A673 (cell line): ENCODE results near the gene FOXP2. TPM values are rescaled to one million over a fixed set of nuclear protein-coding genes. Genes with fewer than 3 reads are reported as not detected.
"Not testable (repeated sequence)": the region's sequence is repeated elsewhere in the genome, so short reads cannot be mapped to it uniquely, and the experiment has no call there.

ENCODE experiments used
- BruUV-seq: library from RNA; stranded (reverse); fragments of 400-500 nt; replicated peaks from 2 replicates; lab custom pipeline; 2021; lab: Mats Ljungman, UMichigan
- CTCF ChIA-PET: fragments of 300-600 bp; sonication (Branson Sonifier 250); formaldehyde crosslinking; loops from one replicate; lab custom pipeline; 2022; ENCODE audit warnings: antibody characterized with exemption; lab: Charles Lee
- POLR2A ChIA-PET: fragments of 300-600 bp; sonication (Branson Sonifier 250); formaldehyde crosslinking; loops from one replicate; lab custom pipeline; 2022; ENCODE audit warnings: antibody characterized with exemption; ENCODE audit not compliant: low non-redundant PET; lab: Charles Lee
- DNase-seq: peaks from one replicate; pipeline ENCODE4 v3.0.0-alpha.2; 2015; ENCODE audit warnings: low spot score
- H3K27ac ChIP-seq: fragments of 200-600 bp; sonication (generic); 2 replicates; pipeline ENCODE4 v1.5.1; 2016; ENCODE audit warnings: mixed run types, low read depth, mild to moderate bottlenecking, mixed read lengths, antibody characterized with exemption, low read length; ENCODE audit not compliant: poor library complexity, severe bottlenecking
- H3K27me3 ChIP-seq: fragments of 200-600 bp; sonication (generic); replicated peaks from 2 replicates; pipeline ENCODE4 v1.6.1; 2017; ENCODE audit warnings: mixed run types, low read depth, mild to moderate bottlenecking, mixed read lengths, antibody characterized with exemption, low read length; ENCODE audit not compliant: insufficient read depth, poor library complexity
- H3K36me3 ChIP-seq: fragments of 200-600 bp; sonication (generic); 2 replicates; pipeline ENCODE4 v1.6.1; 2016; ENCODE audit warnings: mixed run types, mild to moderate bottlenecking, mixed read lengths, antibody characterized with exemption, low read length; ENCODE audit not compliant: insufficient read depth, poor library complexity, severe bottlenecking
- H3K4me1 ChIP-seq: fragments of 200-600 bp; sonication (generic); 2 replicates; pipeline ENCODE4 v1.6.1; 2017; ENCODE audit warnings: mixed run types, mild to moderate bottlenecking, mixed read lengths, antibody characterized with exemption, low read length; ENCODE audit not compliant: insufficient read depth, poor library complexity, severe bottlenecking
- H3K4me3 ChIP-seq: fragments of 200-600 bp; sonication (generic); 2 replicates; pipeline ENCODE4 v1.5.1; 2016; ENCODE audit warnings: low read depth, mixed run types, mild to moderate bottlenecking, mixed read lengths, low read length; ENCODE audit not compliant: poor library complexity, severe bottlenecking
- H3K9me3 ChIP-seq: fragments of 200-600 bp; sonication (generic); 2 replicates; pipeline ENCODE4 v1.6.1; 2016; ENCODE audit warnings: mixed run types, low read depth, mild to moderate bottlenecking, mixed read lengths, antibody characterized with exemption, low read length; ENCODE audit not compliant: poor library complexity, severe bottlenecking
- CTCF ChIP-seq: fragments of 300-800, 200-600 bp; sonication (generic); conservative IDR thresholded peaks from 2 replicates; pipeline ENCODE4 v1.5.1; 2017; ENCODE audit warnings: low read depth, mild to moderate bottlenecking, antibody characterized with exemption, low read length, moderate library complexity, mixed read lengths
- EZH2 ChIP-seq: fragments of 200-600 bp; sonication (generic); IDR thresholded peaks from 2 replicates; pipeline ENCODE4 v1.6.1; 2017; ENCODE audit warnings: borderline replicate concordance, low read depth, mild to moderate bottlenecking, mixed read lengths, antibody characterized with exemption, low read length; ENCODE audit not compliant: poor library complexity, severe bottlenecking
- intact Hi-C: fragments of 100-400 bp; cut with micrococcal nuclease; formaldehyde crosslinking; loops from one replicate; pipeline ENCODE4 v1.10.0; 2022; ENCODE audit not compliant: unreplicated experiment
- total RNA-seq: library from RNA; stranded (reverse); gene quantifications from 2 replicates; pipeline ENCODE4 v1.2.3, GENCODE V29; 2021

FOXP2 gene
- total RNA-seq, 1 experiment from 2014 or later: not detected

GRCh38 chr7:114487174-114487573 is 72.6 kb downstream of the FOXP2 start:
- DNase-seq: no peak
- Histone ChIP-seq H3K27ac (no peak overlapping the region), H3K4me1 (no peaks in the 10 kb centered on the region), H3K27me3 (peaks cover 10% of the 10 kb centered on the region), H3K4me3 (no peak overlapping the region), H3K36me3 (no peaks in the 10 kb centered on the region), H3K9me3 (peaks cover 5% of the 10 kb centered on the region)
- no peak for TF ChIP-seq CTCF
- TF ChIP-seq EZH2: no peak
- no TSS peak for BruUV-seq
- intact Hi-C loops: no loop called here
- ChIA-PET POLR2A (no interaction called here), CTCF (no interaction called here)

- H3K27me3 ChIP-seq: no peaks in the 10 kb centered on the region
- no peak overlapping the region for H3K27ac ChIP-seq
- peaks cover 5% of the 10 kb centered on the region for H3K9me3 ChIP-seq
- TF ChIP-seq CTCF: no peak
- TF ChIP-seq EZH2: no peak
- no peaks in the 10 kb centered on the region for H3K36me3 ChIP-seq
- BruUV-seq: no TSS peak
- CTCF ChIA-PET: no interaction called here
- intact Hi-C loops: no loop called here
- no peak overlapping the region for H3K4me3 ChIP-seq
- DNase-seq: no peak
- H3K4me1 ChIP-seq: no peaks in the 10 kb centered on the region
- POLR2A ChIA-PET: no interaction called here
Measured at GRCh38 chr7:114488696-114489095, 74.1 kb downstream of the FOXP2 start.

DNA sequence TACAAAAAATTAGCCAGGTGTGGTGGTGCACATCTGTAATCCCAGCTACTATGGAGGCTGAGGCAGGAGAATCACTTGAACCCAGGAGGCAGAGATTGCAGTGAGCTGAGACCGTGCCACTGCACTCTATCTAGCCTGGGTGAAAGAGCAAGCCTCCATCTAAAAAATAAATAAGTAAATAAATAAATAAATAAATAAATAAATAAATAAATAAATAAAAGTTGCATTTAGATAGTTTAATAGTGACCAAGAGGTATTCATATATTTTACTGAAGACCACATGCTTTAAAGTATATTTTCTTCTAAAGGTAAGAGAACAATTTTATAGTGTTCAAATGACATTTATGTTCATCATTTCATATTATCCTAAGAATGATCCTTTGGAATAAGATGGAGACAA is 82.9 kb downstream of the FOXP2 start:
- H3K27ac ChIP-seq, CTCF ChIA-PET: not testable (repeated sequence)

DNA sequence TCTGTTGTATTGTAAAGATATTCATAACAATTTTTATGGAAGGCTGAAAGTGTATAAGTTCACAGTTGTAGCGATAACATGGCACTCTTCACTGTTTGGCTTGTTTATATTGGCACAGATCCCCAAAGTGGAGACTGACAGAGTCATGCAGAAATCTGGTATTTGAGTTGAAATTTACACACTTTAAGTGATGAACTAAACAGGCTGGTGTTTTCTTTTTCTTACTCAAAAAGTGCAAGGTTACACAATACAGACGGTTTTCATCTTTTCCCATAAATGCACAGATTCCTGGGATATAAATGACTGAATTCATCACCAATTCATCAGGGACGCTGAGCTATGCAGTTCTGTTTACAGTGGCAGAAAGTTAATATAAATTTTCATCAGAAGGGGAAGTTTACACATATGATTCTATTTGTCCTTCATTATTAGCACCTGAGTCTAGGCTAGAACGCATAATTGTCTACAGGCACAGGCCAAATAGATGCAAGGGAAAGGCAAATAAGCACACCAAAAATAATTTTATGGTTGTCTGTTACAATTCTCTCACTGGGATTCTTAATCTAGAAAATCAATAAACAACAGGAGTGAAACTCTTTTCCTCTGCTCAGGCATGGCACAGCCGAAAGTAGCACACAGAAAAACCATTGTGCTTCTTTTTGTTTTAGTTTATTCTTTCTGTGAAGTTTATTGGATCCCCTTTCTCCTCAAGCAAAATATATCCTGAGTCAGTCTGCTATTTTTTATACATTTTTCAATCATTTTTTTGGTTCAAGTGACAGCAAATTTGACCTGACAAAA is 88.0 kb downstream of the FOXP2 start:
- CTCF ChIA-PET: no interaction called here

More for the DNA sequence above, 82.9 kb downstream of the FOXP2 start:
- H3K27me3 ChIP-seq: peaks cover 17% of the 10 kb centered on the region
- H3K4me1 ChIP-seq, H3K4me3 ChIP-seq, H3K9me3 ChIP-seq, intact Hi-C loops, DNase-seq, POLR2A ChIA-PET, H3K36me3 ChIP-seq, BruUV-seq: not testable (repeated sequence)

More for the DNA sequence above, 88.0 kb downstream of the FOXP2 start:
- no peaks in the 10 kb centered on the region for H3K9me3 ChIP-seq
- DNase-seq: no peak
- no peak for TF ChIP-seq EZH2
- TF ChIP-seq CTCF: no peak
- H3K27me3 ChIP-seq: peaks cover 23% of the 10 kb centered on the region
- H3K27ac ChIP-seq: no peak overlapping the region
- no peak overlapping the region for H3K4me3 ChIP-seq
- H3K4me1 ChIP-seq: no peaks in the 10 kb centered on the region
- no peaks in the 10 kb centered on the region for H3K36me3 ChIP-seq
- intact Hi-C loops: no loop called here
- POLR2A ChIA-PET: no interaction called here
- no TSS peak for BruUV-seq
